Measurements from ENCODE around the gene FMNL3.

- TF ChIP-seq CTCF (IDR thresholded peaks at IDR 0.05; ENCODE audit: low read length) = no peak
- no peak for TF ChIP-seq EZH2 (optimal IDR thresholded peaks at IDR 0.05; ENCODE audit: low read depth, low read length)
- no peak for TF ChIP-seq EZH2phosphoT487 (IDR thresholded peaks at IDR 0.05; ENCODE audit: low read length)
Observed at GRCh38 chr12:49672301-49673217, 34.6 kb downstream of the FMNL3 start.

Data from MM.1S (cell line).